Measurements from ENCODE around the gene SLC5A2.

SLC5A2 gene

DNA sequence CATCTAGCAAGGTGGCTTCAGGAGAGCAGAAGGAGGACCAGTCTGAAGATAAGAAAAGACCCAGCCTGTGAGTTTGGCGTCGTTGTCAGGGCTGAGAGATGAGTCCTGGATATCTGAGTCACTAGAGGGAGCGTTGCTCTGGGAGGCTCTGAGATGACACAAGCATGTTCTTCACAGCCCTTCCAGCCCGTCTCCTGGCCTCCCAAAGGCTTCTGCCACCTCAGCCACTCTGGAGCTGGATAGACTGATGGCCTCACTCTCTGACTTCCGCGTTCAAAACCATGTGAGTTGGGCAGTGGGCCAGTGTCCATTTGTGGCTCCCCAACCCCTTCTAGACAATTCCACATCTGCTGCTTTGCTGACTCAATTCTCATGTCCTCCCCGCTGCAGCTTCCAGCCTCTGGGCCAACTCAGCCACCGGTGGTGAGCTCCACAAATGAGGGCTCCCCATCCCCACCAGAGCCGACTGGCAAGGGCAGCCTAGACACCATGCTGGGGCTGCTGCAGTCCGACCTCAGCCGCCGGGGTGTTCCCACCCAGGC is 8.7 kb upstream of the SLC5A2 start:
- no peak overlapping the region for H3K4me3 ChIP-seq (ENCODE audit: low read length)
- DNase-seq (ENCODE audit: low read depth): no peak
- TF ChIP-seq, protein P1, sequence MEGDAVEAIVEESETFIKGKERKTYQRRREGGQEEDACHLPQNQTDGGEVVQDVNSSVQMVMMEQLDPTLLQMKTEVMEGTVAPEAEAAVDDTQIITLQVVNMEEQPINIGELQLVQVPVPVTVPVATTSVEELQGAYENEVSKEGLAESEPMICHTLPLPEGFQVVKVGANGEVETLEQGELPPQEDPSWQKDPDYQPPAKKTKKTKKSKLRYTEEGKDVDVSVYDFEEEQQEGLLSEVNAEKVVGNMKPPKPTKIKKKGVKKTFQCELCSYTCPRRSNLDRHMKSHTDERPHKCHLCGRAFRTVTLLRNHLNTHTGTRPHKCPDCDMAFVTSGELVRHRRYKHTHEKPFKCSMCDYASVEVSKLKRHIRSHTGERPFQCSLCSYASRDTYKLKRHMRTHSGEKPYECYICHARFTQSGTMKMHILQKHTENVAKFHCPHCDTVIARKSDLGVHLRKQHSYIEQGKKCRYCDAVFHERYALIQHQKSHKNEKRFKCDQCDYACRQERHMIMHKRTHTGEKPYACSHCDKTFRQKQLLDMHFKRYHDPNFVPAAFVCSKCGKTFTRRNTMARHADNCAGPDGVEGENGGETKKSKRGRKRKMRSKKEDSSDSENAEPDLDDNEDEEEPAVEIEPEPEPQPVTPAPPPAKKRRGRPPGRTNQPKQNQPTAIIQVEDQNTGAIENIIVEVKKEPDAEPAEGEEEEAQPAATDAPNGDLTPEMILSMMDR (conservative IDR thresholded peaks at IDR 0.05; ENCODE audit: low read depth, low read length): no peak

- TF ChIP-seq, protein P1 (conservative IDR thresholded peaks at IDR 0.05; ENCODE audit: low read depth, low read length): no peak
- no peak for DNase-seq (ENCODE audit: low read depth)
- no peak overlapping the region for H3K4me3 ChIP-seq (ENCODE audit: low read length)
These were observed 7.9 kb upstream of the SLC5A2 start for GRCh38 chr16:31474773-31475738.

DNA sequence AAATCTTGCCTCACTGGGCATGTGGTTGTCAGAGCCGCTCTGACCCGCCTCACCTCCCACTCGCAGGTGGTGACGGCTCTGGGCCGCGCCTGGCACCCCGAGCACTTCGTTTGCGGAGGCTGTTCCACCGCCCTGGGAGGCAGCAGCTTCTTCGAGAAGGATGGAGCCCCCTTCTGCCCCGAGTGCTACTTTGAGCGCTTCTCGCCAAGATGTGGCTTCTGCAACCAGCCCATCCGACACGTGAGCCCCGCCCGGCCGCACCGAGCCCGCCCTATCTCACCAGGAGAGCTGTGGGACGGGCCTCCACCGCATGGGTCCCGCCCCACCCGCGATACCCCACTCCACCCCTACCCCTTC is 7.0 kb upstream of the SLC5A2 start:
- H3K4me3 ChIP-seq (ENCODE audit: low read length): no peak overlapping the region
- no peak for DNase-seq (ENCODE audit: low read depth)
- TF ChIP-seq, protein P1 (conservative IDR thresholded peaks at IDR 0.05; ENCODE audit: low read depth, low read length): no peak

DNA sequence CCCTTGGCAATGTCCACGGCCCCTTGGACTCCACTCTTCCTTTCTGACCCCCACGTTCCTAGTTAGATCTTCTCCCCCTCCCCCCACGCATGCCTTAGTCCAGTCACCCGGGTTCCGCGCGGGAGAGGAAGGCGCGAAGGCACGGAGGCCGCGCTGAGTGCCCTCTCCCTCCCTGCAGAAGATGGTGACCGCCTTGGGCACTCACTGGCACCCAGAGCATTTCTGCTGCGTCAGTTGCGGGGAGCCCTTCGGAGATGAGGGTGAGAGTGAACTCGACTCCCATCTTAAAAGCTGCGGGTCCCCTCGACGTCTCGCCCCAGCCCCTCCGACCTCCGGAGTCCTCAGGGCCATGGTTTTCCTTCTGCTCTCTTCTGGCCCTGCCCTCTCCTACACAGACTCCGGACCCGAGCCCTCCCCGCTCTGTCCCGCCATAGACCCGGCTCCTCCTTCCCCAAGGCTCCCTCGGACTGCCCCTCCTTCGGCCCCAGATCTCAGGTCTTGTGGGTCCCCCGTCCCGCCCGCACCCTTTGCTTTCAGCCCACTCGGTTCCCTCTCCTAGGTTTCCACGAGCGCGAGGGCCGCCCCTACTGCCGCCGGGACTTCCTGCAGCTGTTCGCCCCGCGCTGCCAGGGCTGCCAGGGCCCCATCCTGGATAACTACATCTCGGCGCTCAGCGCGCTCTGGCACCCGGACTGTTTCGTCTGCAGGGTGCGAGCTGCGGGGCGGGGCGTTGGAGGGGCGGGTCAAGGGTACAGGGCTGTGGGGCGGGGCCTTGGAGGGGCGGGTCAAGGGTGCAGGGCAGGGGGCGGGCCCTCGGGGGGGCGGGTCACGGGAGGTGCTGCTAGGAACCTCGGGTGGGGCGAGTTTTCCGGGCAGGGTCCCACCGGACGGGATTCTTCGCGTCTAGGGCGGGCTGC is 6.4 kb upstream of the SLC5A2 start:
- H3K4me3 ChIP-seq (ENCODE audit: low read length): peak overlapping the region; percentile 44
- DNase-seq (ENCODE audit: low read depth): no peak
- TF ChIP-seq, protein P1 (conservative IDR thresholded peaks at IDR 0.05; ENCODE audit: low read depth, low read length): no peak

- peak overlapping the region; percentile 34 for H3K4me3 ChIP-seq (ENCODE audit: low read length)
- DNase-seq (ENCODE audit: low read depth): no peak
- TF ChIP-seq, protein P1 (conservative IDR thresholded peaks at IDR 0.05; ENCODE audit: low read depth, low read length): no peak
These were observed 5.4 kb upstream of the SLC5A2 start for GRCh38 chr16:31477220-31478216.

GRCh38 chr16:31478956-31479355 is 4.0 kb upstream of the SLC5A2 start:
- no peak for DNase-seq (ENCODE audit: low read depth)
- no peak overlapping the region for H3K4me3 ChIP-seq (ENCODE audit: low read length)
- TF ChIP-seq, protein P1 (conservative IDR thresholded peaks at IDR 0.05; ENCODE audit: low read depth, low read length): no peak

Measured in retinal pigment epithelial cell (primary cell).